Activated B cell treated with CpG ODN at 0.5 μM for 24 hours (primary cell): ENCODE results near the gene MYO1C. TPM values are rescaled to one million over a fixed set of nuclear protein-coding genes. Genes with fewer than 3 reads are reported as not detected.
A peak's percentile ranks its signal among the peaks of the same experiment; 100 is the strongest.

Experiments used
- ATAC-seq: fragments of 200-7000 bp; cut with Tn5 transposase; one replicate; pipeline ENCODE4 v1.10.0; 2021; ENCODE audit warnings: low read depth, mild to moderate bottlenecking, moderate library complexity
- CTCF ChIA-PET: fragments of 350-600 bp; sonication (Branson Sonifier 250); formaldehyde crosslinking; loops from one replicate; lab custom pipeline; 2021; ENCODE audit warnings: antibody characterized with exemption; lab: Charles Lee
- POLR2A ChIA-PET: fragments of 350-600 bp; sonication (Branson Sonifier 250); formaldehyde crosslinking; loops from one replicate; lab custom pipeline; 2021; ENCODE audit warnings: antibody characterized with exemption; lab: Charles Lee
- DNase-seq: peaks from one replicate; pipeline ENCODE4 v3.0.0; 2022
- H3K27ac Mint-ChIP-seq: one replicate; pipeline ENCODE4 v1.8.0; 2020; ENCODE audit warnings: mixed read lengths
- H3K27me3 Mint-ChIP-seq: one replicate; pipeline ENCODE4 v1.8.0; 2021; ENCODE audit warnings: mixed read lengths
- H3K36me3 Mint-ChIP-seq: one replicate; pipeline ENCODE4 v1.8.0; 2021; ENCODE audit warnings: low read depth, mixed read lengths
- H3K4me1 Mint-ChIP-seq: one replicate; pipeline ENCODE4 v1.8.0; 2021; ENCODE audit warnings: mixed read lengths
- H3K4me3 Mint-ChIP-seq: one replicate; pipeline ENCODE4 v1.8.0; 2020; ENCODE audit warnings: mild to moderate bottlenecking, mixed read lengths
- H3K9me3 Mint-ChIP-seq: one replicate; pipeline ENCODE4 v1.8.0; 2020; ENCODE audit warnings: mixed read lengths
- CTCF ChIP-seq: fragments of 200-600 bp; IDR thresholded peaks from one replicate; pipeline ENCODE4 v1.8.0; 2022; ENCODE audit warnings: antibody characterized with exemption, mild to moderate bottlenecking
- intact Hi-C: fragments of 100-400 bp; cut with micrococcal nuclease; formaldehyde crosslinking; loops from one replicate; pipeline ENCODE4 v1.15.1; 2024
- total RNA-seq: library from RNA; stranded (reverse); gene quantifications from 2 replicates; pipeline ENCODE4 v1.2.3, GENCODE V29; 2022

MYO1C gene
- total RNA-seq, 1 donor from 2014 or later, result 190 TPM

- no peaks in the 10 kb centered on the region for H3K9me3 Mint-ChIP-seq
- H3K36me3 Mint-ChIP-seq, result peaks cover 49% of the 10 kb centered on the region
- no peaks in the 10 kb centered on the region for H3K27me3 Mint-ChIP-seq
- peak; percentile 14 for ATAC-seq
- POLR2A ChIA-PET, result interaction anchor here (0.6 to 3.0 kb wide), 35 partner anchors 23 to 820 kb away, joined by 3 to 57 read pairs (median 5); partner anchors contain the start of genes CRK, MYO1C, PITPNA and RILP
- DNase-seq, result peak; percentile 33
- intact Hi-C loops, result loop anchor here (1.0 kb wide), 9 partner anchors 28 to 257 kb away; partner anchors contain the start of genes CRK and PITPNA
- peak overlapping the region; percentile 89 for H3K4me3 Mint-ChIP-seq
- H3K27ac Mint-ChIP-seq, result peak overlapping the region; percentile 86
- CTCF ChIA-PET, result interaction anchor here (0.7 to 5.3 kb wide), 26 partner anchors 14 to 393 kb away, joined by 3 to 133 read pairs (median 4); partner anchors contain the start of genes CRK, MYO1C, SLC43A2 and YWHAE
- TF ChIP-seq CTCF, result no peak
- peaks cover 19% of the 10 kb centered on the region for H3K4me1 Mint-ChIP-seq
These were observed 23.3 kb upstream of the MYO1C start for GRCh38 chr17:1515640-1516387.

- Mint-ChIP-seq H3K36me3 (peaks cover 58% of the 10 kb centered on the region), H3K4me3 (no peak overlapping the region), H3K9me3 (no peaks in the 10 kb centered on the region), H3K27me3 (no peaks in the 10 kb centered on the region), H3K27ac (no peak overlapping the region), H3K4me1 (peaks cover 15% of the 10 kb centered on the region)
- no peak for TF ChIP-seq CTCF
- ChIA-PET CTCF (interaction anchor here (1.4 to 5.3 kb wide), 3 partner anchors 118 to 180 kb away, joined by 3 to 133 read pairs (median 5); no protein-coding TSS in a partner anchor), POLR2A (no interaction called here)
- intact Hi-C loops, result no loop called here
- ATAC-seq (no peak), DNase-seq (no peak)
These were observed 19.9 kb upstream of the MYO1C start for GRCh38 chr17:1512351-1512750.

- no peaks in the 10 kb centered on the region for H3K9me3 Mint-ChIP-seq
- no peaks in the 10 kb centered on the region for H3K27me3 Mint-ChIP-seq
- intact Hi-C loops, result no loop called here
- TF ChIP-seq CTCF, result no peak
- H3K4me3 Mint-ChIP-seq, result no peak overlapping the region
- peaks cover 61% of the 10 kb centered on the region for H3K36me3 Mint-ChIP-seq
- DNase-seq, result no peak
- CTCF ChIA-PET, result interaction anchor here (1.9 to 5.3 kb wide), 2 partner anchors 145 to 179 kb away, joined by 5 to 133 read pairs; no protein-coding TSS in a partner anchor
- peaks cover 15% of the 10 kb centered on the region for H3K4me1 Mint-ChIP-seq
- no peak overlapping the region for H3K27ac Mint-ChIP-seq
- ATAC-seq, result no peak
- POLR2A ChIA-PET, result no interaction called here
These were observed 19.4 kb upstream of the MYO1C start for GRCh38 chr17:1511756-1512321.

- TF ChIP-seq CTCF, result no peak
- intact Hi-C loops, result no loop called here
- CTCF ChIA-PET, result no interaction called here
- Mint-ChIP-seq H3K27ac (no peak overlapping the region), H3K4me3 (no peak overlapping the region), H3K4me1 (peaks cover 15% of the 10 kb centered on the region), H3K9me3 (no peaks in the 10 kb centered on the region), H3K27me3 (no peaks in the 10 kb centered on the region), H3K36me3 (peaks cover 64% of the 10 kb centered on the region)
- ATAC-seq (no peak), DNase-seq (no peak)
- POLR2A ChIA-PET, result no interaction called here
These were observed 18.8 kb upstream of the MYO1C start for GRCh38 chr17:1511290-1511689.
